HL-60 (cell line): Measurements from ENCODE around the gene CD3G.

Source experiments
- CTCF ChIP-seq: IDR thresholded peaks from one replicate; pipeline ENCODE4 v1.5.1; 2011; ENCODE audit warnings: low read length, control low read depth, inconsistent platforms; ENCODE audit not compliant: insufficient read depth
- POLR2AphosphoS5 ChIP-seq: IDR thresholded peaks from 2 replicates; pipeline ENCODE4 v1.6.1; 2012; ENCODE audit warnings: low read depth
- REST ChIP-seq: IDR thresholded peaks from 2 replicates; pipeline ENCODE4 v1.6.1; 2012; ENCODE audit warnings: low read depth; ENCODE audit not compliant: insufficient replicate concordance

- TF ChIP-seq CTCF: no peak
- TF ChIP-seq REST: no peak
- TF ChIP-seq POLR2AphosphoS5: no peak
Measured at GRCh38 chr11:118342503-118343161, 1.5 kb upstream of the CD3G start, which contains the start of gene CD3D.
